Transverse colon (tissue), 4 donors: ENCODE measurements around the gene PARP4. TPM values are rescaled to one million over a fixed set of nuclear protein-coding genes. Genes with fewer than 3 reads are reported as not detected.
"Not testable (repeated sequence)": the region's sequence is repeated elsewhere in the genome, so short reads cannot be mapped to it uniquely, and the experiment has no call there.

Source experiments
- DNase-seq: peaks from one replicate; pipeline ENCODE4 v3.0.0-alpha.2; 2019
- H3K27ac ChIP-seq, 4 donors: fragments of 200-600 bp; sonication (generic); 2 replicates each; pipeline ENCODE4 v1.5.1; 2016 to 2018; ENCODE audit warnings: inconsistent platforms in 4 of 4
- H3K27me3 ChIP-seq: fragments of 200-600 bp; sonication (generic); 2 replicates; pipeline ENCODE4 v1.5.1; 2017; ENCODE audit warnings: inconsistent platforms
- H3K36me3 ChIP-seq, 4 donors: fragments of 200-600 bp; sonication (generic); 2 replicates each; pipeline ENCODE4 v1.5.1; 2017 to 2019; ENCODE audit warnings: inconsistent platforms in 4 of 4
- H3K4me1 ChIP-seq, 4 donors: fragments of 200-600 bp; sonication (generic); 2 replicates each; pipeline ENCODE4 v1.5.1; 2017 to 2020; ENCODE audit warnings: inconsistent platforms in 4 of 4
- H3K4me3 ChIP-seq, 4 donors: fragments of 200-600 bp; sonication (generic); 1 replicate in 1 of 4; 2 replicates in 3 of 4; pipeline versions ENCODE4 v1.5.1 to v1.6.1; 2017 to 2019; ENCODE audit warnings: inconsistent platforms in 4 of 4
- H3K9me3 ChIP-seq, 2 donors: fragments of 200-600 bp; sonication (generic); 2 replicates each; pipeline ENCODE4 v1.5.1; 2017 to 2019; ENCODE audit warnings: inconsistent platforms in 2 of 2
- CTCF ChIP-seq, 5 experiments: fragments of 200-600 bp in 3 of 5; fragments of 450-650 bp in 2 of 5; sonication (generic) in 3 of 5; IDR thresholded peaks; 1 replicate in 2 of 5; 2 replicates in 3 of 5; pipeline ENCODE4 v1.5.1; 2016 to 2017; ENCODE audit warnings: antibody characterized with exemption in 5 of 5, inconsistent platforms in 3 of 5, mild to moderate bottlenecking in 2 of 5, moderate library complexity in 1 of 5
- EP300 ChIP-seq: sonication (generic); formaldehyde crosslinking; IDR thresholded peaks from one replicate; pipeline ENCODE4 v1.6.1; 2017; ENCODE audit warnings: antibody characterized with exemption, low read depth
- POLR2A ChIP-seq: fragments of 450-650 bp; IDR thresholded peaks from one replicate; pipeline ENCODE4 v1.6.1; 2016; ENCODE audit warnings: antibody characterized with exemption, mild to moderate bottlenecking, moderate library complexity
- POLR2AphosphoS5 ChIP-seq, 3 donors: sonication (generic); formaldehyde crosslinking; IDR thresholded peaks; one replicate each; pipeline ENCODE4 v1.6.1; 2016; ENCODE audit warnings: antibody characterized with exemption in 3 of 3
- WGBS, 2 donors: methylation state at CpG; one replicate each; pipeline ENCODE4 v1.1.5; 2018; ENCODE audit warnings: low coverage in 1 of 2; 5-methylcytosine and 5-hydroxymethylcytosine counted together
- in situ Hi-C, 4 donors: fragments of 200-750 bp; cut with MboI; loops; one replicate each; pipeline versions ENCODE4 v1.15.0 to v1.15.1; 2017; ENCODE audit warnings: low sequenced_read_pairs in 3 of 4, low pct_ligation_motif_present in 1 of 4, low pct_unique_long_range_greater_than_20kb in 1 of 4
- intact Hi-C: fragments of 100-400 bp; cut with DNase I; formaldehyde crosslinking; loops from one replicate; pipeline ENCODE4 v1.15.1; 2023; ENCODE audit warnings: low total_unique reads
- total RNA-seq, 4 donors: library from RNA; depleted of rRNA; stranded (reverse); fragments of >200 nt; gene quantifications; one replicate each; pipeline ENCODE4 v1.1.0, GENCODE V29; 2016

The PARP4 gene
- total RNA-seq, 4 donors from 2014 or later, result 120 to 176 (median 147) TPM

GRCh38 chr13:24500977-24501376, 11.6 kb downstream of the PARP4 start:
- H3K9me3 ChIP-seq, result no peaks in the 10 kb centered on the region
- no peak overlapping the region for H3K4me3 ChIP-seq
- H3K4me1 ChIP-seq, result peaks cover 0 to 21% (median 8%) of the 10 kb centered on the region in 4 donors
- no peak for DNase-seq
- peaks cover 0 to 42% (median 19%) of the 10 kb centered on the region in 4 donors for H3K36me3 ChIP-seq
- H3K27ac ChIP-seq, result no peak overlapping the region
- no peak for TF ChIP-seq POLR2A
- TF ChIP-seq CTCF (IDR thresholded peaks at IDR 0.05), result no peak
- TF ChIP-seq EP300, result no peak
- TF ChIP-seq POLR2AphosphoS5 (IDR thresholded peaks at IDR 0.05), result no peak
- 20 to 54% methylated on average over 1 to 2 of the region's 2 CpGs for WGBS, 2 donors
- intact Hi-C loops, result no loop called here
- H3K27me3 ChIP-seq, result no peaks in the 10 kb centered on the region
- in situ Hi-C loops, result no loop called here

- H3K4me3 ChIP-seq, result no peak overlapping the region
- 82 to 86% methylated on average over 1 of the region's 1 CpG for WGBS, 2 donors
- peaks cover 0 to 69% (median 32%) of the 10 kb centered on the region in 4 donors for H3K36me3 ChIP-seq
- DNase-seq, result no peak
- no peak overlapping the region for H3K27ac ChIP-seq
- peaks cover 0 to 8% (median 1%) of the 10 kb centered on the region in 4 donors for H3K4me1 ChIP-seq
- intact Hi-C loops (no loop called here), in situ Hi-C loops (loop anchor here in 1 of 4 donors (25.0 kb wide), 1 partner anchor 210 kb away; no protein-coding TSS in a partner anchor)
- TF ChIP-seq POLR2A, result no peak
- H3K9me3 ChIP-seq, result no peaks in the 10 kb centered on the region
- no peaks in the 10 kb centered on the region for H3K27me3 ChIP-seq
These were observed 14.8 kb downstream of the PARP4 start for GRCh38 chr13:24497742-24498141.

- WGBS, 2 donors, result 100% methylated on average over 2 of the region's 2 CpGs; no CpG with 5 or more reads in 1 of the 2 donors
- DNase-seq, H3K27me3 ChIP-seq, H3K27ac ChIP-seq, H3K9me3 ChIP-seq, H3K4me3 ChIP-seq, intact Hi-C loops, H3K4me1 ChIP-seq: not testable (repeated sequence)
- H3K36me3 ChIP-seq, result peaks cover 0 to 83% (median 37%) of the 10 kb centered on the region in 4 donors
- in situ Hi-C loops, result loop anchor here in 1 of 4 donors (25.0 kb wide), 1 partner anchor 209 kb away; no protein-coding TSS in a partner anchor
These were observed 16.3 kb downstream of the PARP4 start for GRCh38 chr13:24496295-24496694.

- H3K36me3 ChIP-seq, result peaks cover 0 to 87% (median 38%) of the 10 kb centered on the region in 4 donors
- TF ChIP-seq POLR2AphosphoS5 (IDR thresholded peaks at IDR 0.05) (no peak), EP300 (no peak), CTCF (IDR thresholded peaks at IDR 0.05) (no peak), POLR2A (no peak)
- H3K4me1 ChIP-seq, result no peaks in the 10 kb centered on the region
- WGBS, 2 donors, result 80 to 100% methylated on average over 3 of the region's 3 CpGs
- H3K4me3 ChIP-seq, result no peak overlapping the region
- no peak overlapping the region for H3K27ac ChIP-seq
- intact Hi-C loops, result loop anchor here (2.0 kb wide), 1 partner anchor 40 kb away; no protein-coding TSS in a partner anchor
- H3K9me3 ChIP-seq, result no peaks in the 10 kb centered on the region
- no peaks in the 10 kb centered on the region for H3K27me3 ChIP-seq
- in situ Hi-C loops, result loop anchor here in 1 of 4 donors (25.0 kb wide), 1 partner anchor 208 kb away; no protein-coding TSS in a partner anchor
- no peak for DNase-seq
These were observed 17.3 kb downstream of the PARP4 start for GRCh38 chr13:24495151-24495729.

GRCh38 chr13:24493356-24493755, 19.2 kb downstream of the PARP4 start:
- no peaks in the 10 kb centered on the region for H3K9me3 ChIP-seq
- WGBS, 2 donors, result 83 to 98% methylated on average over 2 to 6 of the region's 6 CpGs
- peaks cover 0 to 91% (median 47%) of the 10 kb centered on the region in 4 donors for H3K36me3 ChIP-seq
- intact Hi-C loops, result no loop called here
- H3K4me1 ChIP-seq, result no peaks in the 10 kb centered on the region
- DNase-seq, result no peak
- H3K27me3 ChIP-seq, result no peaks in the 10 kb centered on the region
- TF ChIP-seq CTCF (IDR thresholded peaks at IDR 0.05) (no peak), POLR2A (no peak), EP300 (no peak), POLR2AphosphoS5 (IDR thresholded peaks at IDR 0.05) (no peak)
- no peak overlapping the region for H3K4me3 ChIP-seq
- no peak overlapping the region for H3K27ac ChIP-seq
- in situ Hi-C loops, result loop anchor here in 1 of 4 donors (25.0 kb wide), 1 partner anchor 206 kb away; no protein-coding TSS in a partner anchor
